Parathyroid adenoma (tissue), 2 donors: ENCODE results near the gene CCDC149.

ENCODE experiments used
- H2AFZ ChIP-seq: fragments of 300-600 bp; sonication (generic); one replicate; pipeline ENCODE4 v1.7.0; 2017; ENCODE audit warnings: antibody characterized with exemption, mild to moderate bottlenecking
- H3K27ac ChIP-seq: fragments of 300-600 bp; sonication (generic); one replicate; pipeline ENCODE4 v1.7.0; 2017
- H3K27me3 ChIP-seq: fragments of 300-600 bp; sonication (generic); one replicate; pipeline ENCODE4 v1.7.0; 2017; ENCODE audit warnings: low read length; ENCODE audit not compliant: control insufficient read depth, insufficient read depth
- H3K36me3 ChIP-seq: fragments of 300-600 bp; sonication (generic); one replicate; pipeline ENCODE4 v1.7.0; 2017; ENCODE audit warnings: low read length; ENCODE audit not compliant: control insufficient read depth, insufficient read depth
- H3K4me1 ChIP-seq: fragments of 300-600 bp; sonication (generic); one replicate; pipeline ENCODE4 v1.7.0; 2017; ENCODE audit warnings: control low read depth
- H3K4me2 ChIP-seq: fragments of 300-600 bp; sonication (generic); one replicate; pipeline ENCODE4 v1.7.0; 2017; ENCODE audit warnings: low read length
- H3K4me3 ChIP-seq: fragments of 300-600 bp; sonication (generic); one replicate; pipeline ENCODE4 v1.7.0; 2017; ENCODE audit warnings: low read depth, low read length
- H3K79me2 ChIP-seq: fragments of 300-600 bp; sonication (generic); one replicate; pipeline ENCODE4 v1.7.0; 2017; ENCODE audit warnings: control low read depth
- H3K9ac ChIP-seq: fragments of 300-600 bp; sonication (generic); one replicate; pipeline ENCODE4 v1.7.0; 2017; ENCODE audit warnings: mild to moderate bottlenecking
- H3K9me3 ChIP-seq: fragments of 300-600 bp; sonication (generic); one replicate; pipeline ENCODE4 v1.7.0; 2017; ENCODE audit warnings: low read length; ENCODE audit not compliant: control insufficient read depth
- CTCF ChIP-seq: fragments of 300-600 bp; sonication (generic); IDR thresholded peaks from one replicate; pipeline ENCODE4 v1.7.0; 2017; ENCODE audit warnings: antibody characterized with exemption, mild to moderate bottlenecking
- donor health status: primary hyperparathyroidism.

Gene CCDC149

GRCh38 chr4:24808955-24809354, 103.9 kb downstream of the CCDC149 start:
- Histone ChIP-seq H3K79me2 (no peaks in the 10 kb centered on the region), H3K27ac (no peak overlapping the region), H3K4me2 (no peak overlapping the region), H3K9me3 (no peaks in the 10 kb centered on the region), H3K4me3 (no peak overlapping the region), H2AFZ (no peak overlapping the region), H3K36me3 (no peaks in the 10 kb centered on the region), H3K27me3 (no peaks in the 10 kb centered on the region), H3K4me1 (no peaks in the 10 kb centered on the region), H3K9ac (no peak overlapping the region)
- no peak for TF ChIP-seq CTCF

DNA sequence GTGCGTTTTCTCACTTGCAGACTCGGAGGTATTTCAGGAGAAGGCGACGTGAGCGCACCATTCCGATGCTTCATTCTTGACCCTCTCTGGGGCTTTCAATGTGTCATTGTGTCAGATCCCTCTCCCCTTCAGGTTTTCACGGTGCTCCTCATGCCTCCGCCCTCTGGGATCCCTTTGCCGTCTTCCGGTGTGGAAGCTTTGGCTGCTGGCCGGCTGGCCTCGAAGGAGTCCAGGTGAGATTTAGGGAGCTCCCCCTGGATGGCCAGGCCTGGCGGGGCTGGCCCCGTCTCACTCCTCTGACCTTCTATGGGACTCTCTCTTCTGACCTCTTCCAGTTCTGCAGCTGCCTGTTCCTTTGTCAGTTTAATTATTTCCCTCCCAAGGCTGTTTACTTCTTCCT, 104.6 kb downstream of the CCDC149 start:
- Histone ChIP-seq H2AFZ (no peak overlapping the region), H3K27ac (no peak overlapping the region), H3K9ac (no peak overlapping the region), H3K4me2 (no peak overlapping the region), H3K27me3 (no peaks in the 10 kb centered on the region), H3K36me3 (no peaks in the 10 kb centered on the region), H3K4me3 (no peak overlapping the region), H3K4me1 (no peaks in the 10 kb centered on the region), H3K9me3 (no peaks in the 10 kb centered on the region), H3K79me2 (no peaks in the 10 kb centered on the region)
- TF ChIP-seq CTCF = no peak

- Histone ChIP-seq H3K27me3 (no peaks in the 10 kb centered on the region), H3K9me3 (no peaks in the 10 kb centered on the region), H3K4me3 (no peak overlapping the region), H3K36me3 (no peaks in the 10 kb centered on the region), H3K9ac (no peak overlapping the region), H3K4me1 (no peaks in the 10 kb centered on the region), H3K79me2 (no peaks in the 10 kb centered on the region), H3K4me2 (no peak overlapping the region), H3K27ac (no peak overlapping the region), H2AFZ (no peak overlapping the region)
- no peak for TF ChIP-seq CTCF
Measured at GRCh38 chr4:24807611-24808010, 105.2 kb downstream of the CCDC149 start.

- no peaks in the 10 kb centered on the region for H3K4me1 ChIP-seq
- H2AFZ ChIP-seq = no peak overlapping the region
- H3K4me2 ChIP-seq = no peak overlapping the region
- no peak overlapping the region for H3K9ac ChIP-seq
- H3K9me3 ChIP-seq = no peaks in the 10 kb centered on the region
- no peak overlapping the region for H3K4me3 ChIP-seq
- no peak overlapping the region for H3K27ac ChIP-seq
- no peaks in the 10 kb centered on the region for H3K27me3 ChIP-seq
- TF ChIP-seq CTCF = no peak
- no peaks in the 10 kb centered on the region for H3K79me2 ChIP-seq
- no peaks in the 10 kb centered on the region for H3K36me3 ChIP-seq
Measured at GRCh38 chr4:24806206-24806990, 106.4 kb downstream of the CCDC149 start.

GRCh38 chr4:24805566-24805965, 107.3 kb downstream of the CCDC149 start:
- Histone ChIP-seq H3K4me3 (no peak overlapping the region), H3K79me2 (no peaks in the 10 kb centered on the region), H3K27ac (no peak overlapping the region), H3K27me3 (no peaks in the 10 kb centered on the region), H3K4me2 (no peak overlapping the region), H3K36me3 (no peaks in the 10 kb centered on the region), H3K9me3 (no peaks in the 10 kb centered on the region), H3K4me1 (no peaks in the 10 kb centered on the region), H2AFZ (no peak overlapping the region), H3K9ac (no peak overlapping the region)
- no peak for TF ChIP-seq CTCF
